GM12874 (cell line): Measurements from ENCODE around the gene CYP2A6.

Source experiments
- TF ChIP-seq, protein P1 (sequence below): IDR thresholded peaks from 2 replicates; pipeline ENCODE4 v1.5.1; 2011; ENCODE audit warnings: low read depth, mild to moderate bottlenecking, control low read depth, low read length, moderate library complexity; ENCODE audit not compliant: insufficient read depth

CYP2A6 gene

DNA sequence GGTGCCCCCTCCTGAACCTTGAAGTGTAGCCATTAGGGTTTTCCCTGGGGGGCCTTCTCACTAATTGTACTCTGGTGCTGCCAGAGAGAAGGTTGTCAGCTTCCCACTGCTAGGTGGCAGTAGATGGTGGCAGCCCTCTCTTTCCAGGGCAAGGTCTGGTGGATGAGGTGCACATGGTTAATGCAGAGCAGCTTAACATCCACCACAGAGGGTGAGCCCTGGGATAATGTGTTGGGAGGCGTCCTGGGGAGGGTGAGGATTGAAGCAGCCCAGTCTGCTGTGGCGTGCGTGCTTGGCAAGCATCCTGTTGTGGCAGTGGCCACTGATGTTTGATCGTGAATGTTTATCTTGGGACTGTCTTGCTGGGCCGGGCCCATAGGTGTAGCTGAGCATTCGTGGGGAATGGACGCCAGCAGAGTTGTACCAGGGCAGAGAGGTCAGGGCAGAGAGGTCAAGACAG is 45.4 kb downstream of the CYP2A6 start:
- TF ChIP-seq, protein P1, sequence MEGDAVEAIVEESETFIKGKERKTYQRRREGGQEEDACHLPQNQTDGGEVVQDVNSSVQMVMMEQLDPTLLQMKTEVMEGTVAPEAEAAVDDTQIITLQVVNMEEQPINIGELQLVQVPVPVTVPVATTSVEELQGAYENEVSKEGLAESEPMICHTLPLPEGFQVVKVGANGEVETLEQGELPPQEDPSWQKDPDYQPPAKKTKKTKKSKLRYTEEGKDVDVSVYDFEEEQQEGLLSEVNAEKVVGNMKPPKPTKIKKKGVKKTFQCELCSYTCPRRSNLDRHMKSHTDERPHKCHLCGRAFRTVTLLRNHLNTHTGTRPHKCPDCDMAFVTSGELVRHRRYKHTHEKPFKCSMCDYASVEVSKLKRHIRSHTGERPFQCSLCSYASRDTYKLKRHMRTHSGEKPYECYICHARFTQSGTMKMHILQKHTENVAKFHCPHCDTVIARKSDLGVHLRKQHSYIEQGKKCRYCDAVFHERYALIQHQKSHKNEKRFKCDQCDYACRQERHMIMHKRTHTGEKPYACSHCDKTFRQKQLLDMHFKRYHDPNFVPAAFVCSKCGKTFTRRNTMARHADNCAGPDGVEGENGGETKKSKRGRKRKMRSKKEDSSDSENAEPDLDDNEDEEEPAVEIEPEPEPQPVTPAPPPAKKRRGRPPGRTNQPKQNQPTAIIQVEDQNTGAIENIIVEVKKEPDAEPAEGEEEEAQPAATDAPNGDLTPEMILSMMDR = no peak

DNA sequence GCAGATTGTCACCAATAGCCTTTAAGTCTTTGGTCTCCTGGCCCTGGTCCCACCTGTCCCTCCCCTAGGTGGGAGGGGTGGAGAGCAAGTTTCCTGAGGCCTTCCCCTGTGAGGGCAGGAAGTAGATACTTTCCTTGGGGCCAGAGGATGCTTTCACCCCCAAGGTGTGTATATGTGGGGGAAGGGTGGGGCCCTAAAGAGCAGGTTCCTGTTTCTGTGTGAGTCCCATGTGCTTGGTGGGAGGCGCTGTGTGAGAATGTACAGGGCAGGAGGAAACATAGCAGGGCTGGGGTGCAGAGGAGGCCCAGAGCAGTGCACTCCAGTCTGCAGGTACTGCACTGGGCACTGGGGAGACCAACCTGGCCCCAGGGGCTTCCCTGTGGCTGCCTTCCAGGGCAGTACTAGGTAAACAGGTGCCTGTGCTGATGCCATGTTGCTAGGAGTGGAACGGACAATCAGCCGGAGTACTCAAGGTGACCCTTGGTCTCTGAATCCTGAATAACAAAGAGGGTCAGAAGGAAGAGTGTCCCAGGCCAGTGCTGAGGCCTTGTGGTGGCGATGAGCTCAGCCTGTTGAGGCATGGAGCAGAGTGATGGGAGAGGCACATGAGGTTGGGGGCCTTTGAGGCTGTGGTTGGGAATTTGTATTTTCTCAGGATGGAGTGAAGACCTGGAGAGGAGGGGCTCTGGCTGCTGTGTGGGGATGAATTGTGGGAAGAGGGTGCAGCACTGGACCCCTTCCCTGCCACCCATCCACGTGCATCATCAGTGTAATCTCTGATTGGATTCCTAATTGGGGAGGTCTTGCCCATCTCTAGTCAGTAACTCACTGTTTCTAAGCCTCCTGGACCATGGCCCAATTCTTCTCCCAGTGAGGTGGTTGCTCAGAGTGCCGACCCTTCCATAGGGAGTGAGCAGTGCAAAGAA is 46.1 kb downstream of the CYP2A6 start:
- TF ChIP-seq, protein P1 = no peak

DNA sequence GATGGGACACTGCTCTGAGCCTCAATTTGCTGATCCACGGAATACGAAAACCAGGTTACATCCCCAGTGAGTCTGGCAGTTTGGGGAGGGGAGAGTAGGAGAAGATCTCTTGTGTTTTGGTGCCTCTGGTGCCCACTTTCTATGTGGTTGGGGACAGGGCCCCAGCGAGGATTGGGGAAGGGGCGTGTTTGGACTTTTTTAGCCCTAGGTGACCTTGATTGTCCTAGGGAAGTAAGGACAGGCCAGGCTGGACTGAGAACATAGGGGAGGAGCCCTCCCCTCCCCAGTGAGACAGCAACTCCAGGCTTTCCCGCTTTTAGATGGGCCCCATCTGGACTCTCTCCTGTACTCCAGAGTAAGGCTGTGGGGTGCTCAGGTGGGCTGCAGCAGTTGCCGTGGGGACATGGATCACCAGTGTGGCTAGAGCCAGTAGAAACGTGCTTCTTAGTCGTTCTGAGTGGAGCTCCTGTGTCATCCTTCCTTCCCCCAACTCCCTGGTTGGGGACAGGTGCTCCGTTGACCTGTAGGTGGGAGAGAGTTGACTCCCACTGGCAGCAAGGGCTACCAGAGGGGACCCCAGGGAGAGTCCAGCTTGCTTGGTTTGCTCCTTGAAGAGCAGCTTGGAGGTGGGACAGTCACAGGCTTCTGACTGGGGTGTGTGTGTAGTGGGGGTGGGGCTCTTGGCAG is 46.9 kb downstream of the CYP2A6 start:
- TF ChIP-seq, protein P1 = no peak

DNA sequence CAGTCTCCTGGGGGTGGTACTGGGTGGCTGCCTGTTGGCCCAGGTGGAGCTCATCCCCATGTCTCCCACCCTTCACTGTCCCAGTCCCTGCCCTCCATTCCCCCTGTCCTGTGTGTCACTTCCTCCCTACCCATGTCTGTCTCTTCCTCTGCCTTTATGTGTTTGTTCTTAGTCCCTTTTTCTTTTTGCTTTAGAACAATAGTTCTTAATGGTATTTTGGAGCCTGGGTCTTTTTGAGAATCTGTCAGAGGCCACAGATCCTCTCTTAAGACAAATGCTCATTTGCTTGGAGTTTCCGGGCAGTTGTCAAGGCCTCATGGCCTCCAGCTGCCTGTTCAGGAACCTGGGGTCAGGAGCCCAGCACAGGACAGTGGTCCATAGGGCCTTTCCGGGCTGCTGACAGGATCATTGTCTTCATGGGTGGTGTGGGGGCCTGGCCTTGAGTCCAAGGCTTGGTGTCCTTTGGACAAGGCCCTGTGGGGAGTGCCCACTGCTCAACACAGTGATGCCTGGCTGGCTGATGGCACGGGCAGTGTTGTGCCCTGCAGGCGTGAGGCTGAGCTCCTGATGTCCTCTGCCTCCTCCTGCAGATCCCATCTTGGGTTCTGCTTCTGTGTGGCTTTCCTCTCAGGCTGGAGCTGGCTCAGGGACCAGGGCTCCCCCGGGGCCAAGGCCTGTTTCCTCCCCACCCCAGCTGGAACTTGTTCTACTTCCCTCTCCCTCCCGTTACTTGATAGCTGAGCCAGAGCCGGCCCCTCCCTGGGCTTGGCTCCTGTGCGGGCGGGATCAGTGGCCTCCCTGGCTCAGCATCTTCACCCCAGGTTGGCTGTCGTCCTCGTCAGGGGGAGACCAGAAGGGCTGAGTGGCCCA is 47.7 kb downstream of the CYP2A6 start:
- TF ChIP-seq, protein P1 = no peak

DNA sequence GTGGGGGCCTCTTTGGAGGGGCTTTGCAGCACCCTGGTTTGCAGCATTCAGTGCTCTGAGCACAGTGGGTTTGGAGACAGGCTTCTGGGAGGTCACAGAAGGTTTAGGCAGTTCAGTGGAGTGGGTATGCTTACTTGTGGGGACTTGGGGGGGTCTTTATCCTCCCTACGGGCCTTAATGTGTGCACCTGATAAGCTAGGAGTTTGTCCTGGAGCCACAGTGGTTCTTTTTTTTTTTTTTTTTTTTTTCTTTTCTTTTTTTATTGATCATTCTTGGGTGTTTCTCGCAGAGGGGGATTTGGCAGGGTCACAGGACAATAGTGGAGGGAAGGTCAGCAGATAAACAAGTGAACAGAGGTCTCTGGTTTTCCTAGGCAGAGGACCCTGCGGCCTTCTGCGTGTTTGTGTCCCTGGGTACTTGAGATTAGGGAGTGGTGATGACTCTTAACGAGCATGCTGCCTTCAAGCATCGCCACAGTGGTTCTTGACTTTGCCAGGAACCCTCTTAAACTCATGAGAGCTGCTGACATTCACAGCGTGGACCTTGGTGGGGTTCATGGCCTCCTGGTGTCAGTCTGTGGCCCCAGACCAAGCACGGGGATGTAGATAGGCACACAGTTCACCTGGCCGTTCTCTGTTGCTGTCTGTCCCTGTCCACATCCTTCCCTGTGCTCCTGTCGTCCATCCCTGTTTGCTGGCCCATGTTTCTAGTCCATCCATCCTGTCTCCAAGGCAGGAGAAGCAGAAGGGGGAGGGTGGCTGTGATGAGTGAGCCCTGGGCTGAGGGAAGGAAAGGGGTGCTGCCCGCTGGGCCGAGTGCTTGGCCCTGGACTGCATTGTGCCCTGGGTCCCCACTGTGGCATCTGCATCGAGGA is 48.6 kb downstream of the CYP2A6 start:
- TF ChIP-seq, protein P1 = no peak

DNA sequence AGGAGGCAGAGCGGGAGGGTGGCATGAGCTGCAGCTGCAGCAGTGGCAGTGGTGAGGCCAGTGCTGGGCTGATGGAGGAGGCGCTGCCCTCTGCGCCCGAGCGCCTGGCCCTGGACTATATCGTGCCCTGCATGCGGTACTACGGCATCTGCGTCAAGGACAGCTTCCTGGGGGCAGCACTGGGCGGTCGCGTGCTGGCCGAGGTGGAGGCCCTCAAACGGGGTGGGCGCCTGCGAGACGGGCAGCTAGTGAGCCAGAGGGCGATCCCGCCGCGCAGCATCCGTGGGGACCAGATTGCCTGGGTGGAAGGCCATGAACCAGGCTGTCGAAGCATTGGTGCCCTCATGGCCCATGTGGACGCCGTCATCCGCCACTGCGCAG is 49.3 kb downstream of the CYP2A6 start:
- TF ChIP-seq, protein P1 = no peak
